ENCODE data around the gene ZSCAN26.

ZSCAN26 gene

DNA sequence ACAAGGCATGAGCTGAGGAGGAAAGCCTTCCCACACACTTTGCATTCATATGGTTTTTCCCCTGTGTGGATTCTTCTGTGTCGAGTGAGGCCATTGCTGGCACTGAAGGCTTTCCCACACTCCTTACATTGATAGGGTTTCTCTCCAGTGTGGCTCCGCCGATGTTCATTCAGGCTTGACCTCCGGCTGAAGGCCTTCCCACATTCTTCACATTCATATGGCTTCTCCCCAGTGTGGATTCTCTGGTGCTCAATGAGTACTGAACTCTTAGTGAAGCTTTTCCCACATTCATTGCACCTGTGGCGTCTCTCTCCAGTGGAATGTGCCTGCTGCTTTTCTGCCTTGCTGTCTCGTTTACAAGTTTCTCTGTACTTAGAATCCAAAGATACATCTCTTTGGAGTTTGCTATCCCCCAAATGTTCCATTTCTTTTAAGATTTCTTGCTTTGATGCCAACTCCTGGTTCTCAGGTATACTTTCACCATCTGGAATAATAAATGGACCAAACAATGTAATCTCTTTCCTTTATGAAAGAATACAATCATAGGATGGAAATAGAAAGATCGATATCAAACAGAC is 59.5 kb downstream of the ZSCAN26 start:
- no peak for DNase-seq

All from CD4-positive, alpha-beta T cell treated with Interleukin-12 subunit alpha and Interleukin-12 subunit beta, for 1 hour (primary cell).